ENCODE results near the gene GSC. TPM values are rescaled to one million over a fixed set of nuclear protein-coding genes. Genes with fewer than 3 reads are reported as not detected.
"Not testable (repeated sequence)": the region's sequence is repeated elsewhere in the genome, so short reads cannot be mapped to it uniquely, and the experiment has no call there.

GSC gene
- total and polyA plus RNA-seq, 8 donors: 0.35 to 1.7 (median 0.54) TPM

- H3K27ac ChIP-seq: no peak overlapping the region
- H3K27me3 ChIP-seq: no peaks in the 10 kb centered on the region
- no peaks in the 10 kb centered on the region for H3K36me3 ChIP-seq
- intact Hi-C loops (cut with DNase I): no loop called here
- no peak overlapping the region for H3K4me3 ChIP-seq
- H3K9me3 ChIP-seq: no peaks in the 10 kb centered on the region
- no peak for TF ChIP-seq CTCF (IDR thresholded peaks at IDR 0.05)
- FAIRE-seq (no peak), DNase-seq (no peak), ATAC-seq (no peak)
- 91 to 93% methylated on average over 8 of the region's 8 CpGs for WGBS, 2 donors
- peaks cover 0 to 1% (median 0%) of the 10 kb centered on the region in 3 donors for H3K4me1 ChIP-seq
Measured at GRCh38 chr14:94801225-94801624, 31.3 kb upstream of the GSC start.

- intact Hi-C loops (cut with DNase I); DNase-seq: not testable (repeated sequence)
- WGBS, 2 donors: 82 to 88% methylated on average over 9 of the region's 9 CpGs
Measured at GRCh38 chr14:94800764-94801163, 30.9 kb upstream of the GSC start.

GRCh38 chr14:94797887-94798286 lies 28.0 kb upstream of the GSC start:
- Histone ChIP-seq H3K4me1 (peaks cover 0 to 4% (median 0%) of the 10 kb centered on the region in 3 donors), H3K27ac (no peak overlapping the region), H3K36me3 (no peaks in the 10 kb centered on the region), H3K27me3 (no peaks in the 10 kb centered on the region), H3K9me3 (no peaks in the 10 kb centered on the region), H3K4me3 (no peak overlapping the region)
- TF ChIP-seq CTCF (IDR thresholded peaks at IDR 0.05): no peak
- DNase-seq (no peak), ATAC-seq (no peak), FAIRE-seq (no peak)
- WGBS, 2 donors: 95 to 97% methylated on average over 2 of the region's 2 CpGs
- intact Hi-C loops (cut with DNase I): no loop called here

More at GRCh38 chr14:94800764-94801163, 30.9 kb upstream of the GSC start:
- FAIRE-seq, H3K9me3 ChIP-seq, ATAC-seq, H3K4me3 ChIP-seq, H3K27me3 ChIP-seq, H3K36me3 ChIP-seq, H3K27ac ChIP-seq, H3K4me1 ChIP-seq: not testable (repeated sequence)

GRCh38 chr14:94796278-94796677 lies 26.4 kb upstream of the GSC start:
- DNase-seq (peak in 2 of 6 donors; percentile 28 to 43), ATAC-seq (peak in 3 of 4 donors; percentile 49 to 83 (median 71)), FAIRE-seq (no peak)
- TF ChIP-seq CTCF (IDR thresholded peaks at IDR 0.05): no peak
- intact Hi-C loops (cut with DNase I): no loop called here
- H3K9me3 ChIP-seq: no peaks in the 10 kb centered on the region
- peaks cover 0 to 4% (median 0%) of the 10 kb centered on the region in 3 donors for H3K4me1 ChIP-seq
- H3K27me3 ChIP-seq: no peaks in the 10 kb centered on the region
- no peaks in the 10 kb centered on the region for H3K36me3 ChIP-seq
- no peak overlapping the region for H3K4me3 ChIP-seq
- H3K27ac ChIP-seq: no peak overlapping the region

GRCh38 chr14:94795372-94795771 lies 25.5 kb upstream of the GSC start:
- Histone ChIP-seq H3K4me3 (no peak overlapping the region), H3K27ac (no peak overlapping the region), H3K9me3 (no peaks in the 10 kb centered on the region), H3K36me3 (no peaks in the 10 kb centered on the region), H3K27me3 (no peaks in the 10 kb centered on the region), H3K4me1 (peaks cover 0 to 4% (median 0%) of the 10 kb centered on the region in 3 donors)
- FAIRE-seq: no peak
- no peak for DNase-seq
- no peak for TF ChIP-seq CTCF (IDR thresholded peaks at IDR 0.05)
- intact Hi-C loops (cut with DNase I): no loop called here
- WGBS, 2 donors: 92% methylated on average over 3 of the region's 3 CpGs
- ATAC-seq: no peak

Data from pancreas (tissue), 10 donors.